Esophagus (tissue), 2 donors: ENCODE measurements around the gene HMGN4. TPM values are rescaled to one million over a fixed set of nuclear protein-coding genes. Genes with fewer than 3 reads are reported as not detected.

Experiments used
- H3K27ac ChIP-seq, 2 donors: one replicate each; pipeline ENCODE4 v1.5.1; 2013; ENCODE audit warnings: low read depth in 2 of 2, mild to moderate bottlenecking in 2 of 2, inconsistent platforms in 1 of 2, low read length in 1 of 2, moderate library complexity in 1 of 2
- H3K27me3 ChIP-seq, 2 donors: one replicate each; pipeline ENCODE4 v1.6.1; 2013; ENCODE audit warnings: low read length in 2 of 2, control low read depth in 1 of 2, mild to moderate bottlenecking in 1 of 2; ENCODE audit not compliant: insufficient read depth in 2 of 2, control insufficient read depth in 1 of 2
- H3K36me3 ChIP-seq, 2 donors: one replicate each; pipeline ENCODE4 v1.6.1; 2013; ENCODE audit warnings: low read length in 1 of 2; ENCODE audit not compliant: control insufficient read depth in 2 of 2, insufficient read depth in 2 of 2
- H3K4me1 ChIP-seq, 2 donors: one replicate each; pipeline ENCODE4 v1.6.1; 2013; ENCODE audit warnings: low read length in 1 of 2; ENCODE audit not compliant: control insufficient read depth in 2 of 2, insufficient read depth in 2 of 2
- H3K4me3 ChIP-seq, 2 donors: one replicate each; pipeline ENCODE4 v1.5.1; 2013; ENCODE audit warnings: low read length in 2 of 2, mild to moderate bottlenecking in 2 of 2, low read depth in 1 of 2, moderate library complexity in 1 of 2
- H3K9me3 ChIP-seq, 2 donors: one replicate each; pipeline ENCODE4 v1.6.1; 2013; ENCODE audit warnings: mild to moderate bottlenecking in 2 of 2, low read depth in 1 of 2, low read length in 1 of 2, moderate library complexity in 1 of 2; ENCODE audit not compliant: control insufficient read depth in 2 of 2, insufficient read depth in 1 of 2
- WGBS, 2 donors: extraction: QIAGEN DNeasy Blood & Tissue Kit; methylation state at CpG; one replicate each; pipeline ENCODE4 v1.1.7; 2013; 5-methylcytosine and 5-hydroxymethylcytosine counted together
- polyA plus RNA-seq, 2 donors: library from polyadenylated mRNA; stranded (reverse); fragments of 200-250 nt; gene quantifications; one replicate each; pipeline ENCODE4 v1.2.3, GENCODE V29; 2013
- donor health status: healthy with polysubstance abuse.
- donor health status: Bipolar disorder and iron deficiency.

HMGN4 gene
- polyA plus RNA-seq, 2 donors, result 6.4 to 27.5 TPM

DNA sequence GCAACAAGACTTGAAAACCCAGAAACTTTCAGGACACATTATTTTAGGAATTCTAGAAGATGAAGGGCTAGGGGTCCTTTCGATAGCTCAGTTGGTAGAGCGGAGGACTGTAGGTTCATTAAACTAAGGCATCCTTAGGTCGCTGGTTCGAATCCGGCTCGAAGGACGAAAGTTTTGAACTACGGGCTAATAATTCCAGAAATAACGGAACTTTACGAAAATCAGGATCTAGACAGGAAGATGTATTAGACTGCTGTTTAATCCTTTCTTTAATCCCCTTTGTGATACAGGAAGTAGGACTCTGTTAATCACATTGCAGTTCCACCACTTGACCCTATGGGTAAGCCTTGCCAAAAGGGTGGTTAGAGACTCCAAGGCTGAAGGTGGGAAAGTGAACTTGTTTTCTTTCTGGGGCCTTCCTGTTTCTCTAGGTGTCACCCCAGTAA is 37.4 kb downstream of the HMGN4 start:
- Histone ChIP-seq H3K27me3 (no peaks in the 10 kb centered on the region), H3K27ac (no peak overlapping the region), H3K4me3 (no peak overlapping the region), H3K36me3 (no peaks in the 10 kb centered on the region), H3K4me1 (no peaks in the 10 kb centered on the region), H3K9me3 (no peaks in the 10 kb centered on the region)
- 65 to 73% methylated on average over 10 of the region's 10 CpGs for WGBS, 2 donors

- 45 to 60% methylated on average over 7 of the region's 7 CpGs for WGBS, 2 donors
- Histone ChIP-seq H3K27me3 (no peaks in the 10 kb centered on the region), H3K4me1 (no peaks in the 10 kb centered on the region), H3K27ac (no peak overlapping the region), H3K4me3 (no peak overlapping the region), H3K36me3 (no peaks in the 10 kb centered on the region), H3K9me3 (no peaks in the 10 kb centered on the region)
Measured at GRCh38 chr6:26576407-26576843, 38.3 kb downstream of the HMGN4 start.

DNA sequence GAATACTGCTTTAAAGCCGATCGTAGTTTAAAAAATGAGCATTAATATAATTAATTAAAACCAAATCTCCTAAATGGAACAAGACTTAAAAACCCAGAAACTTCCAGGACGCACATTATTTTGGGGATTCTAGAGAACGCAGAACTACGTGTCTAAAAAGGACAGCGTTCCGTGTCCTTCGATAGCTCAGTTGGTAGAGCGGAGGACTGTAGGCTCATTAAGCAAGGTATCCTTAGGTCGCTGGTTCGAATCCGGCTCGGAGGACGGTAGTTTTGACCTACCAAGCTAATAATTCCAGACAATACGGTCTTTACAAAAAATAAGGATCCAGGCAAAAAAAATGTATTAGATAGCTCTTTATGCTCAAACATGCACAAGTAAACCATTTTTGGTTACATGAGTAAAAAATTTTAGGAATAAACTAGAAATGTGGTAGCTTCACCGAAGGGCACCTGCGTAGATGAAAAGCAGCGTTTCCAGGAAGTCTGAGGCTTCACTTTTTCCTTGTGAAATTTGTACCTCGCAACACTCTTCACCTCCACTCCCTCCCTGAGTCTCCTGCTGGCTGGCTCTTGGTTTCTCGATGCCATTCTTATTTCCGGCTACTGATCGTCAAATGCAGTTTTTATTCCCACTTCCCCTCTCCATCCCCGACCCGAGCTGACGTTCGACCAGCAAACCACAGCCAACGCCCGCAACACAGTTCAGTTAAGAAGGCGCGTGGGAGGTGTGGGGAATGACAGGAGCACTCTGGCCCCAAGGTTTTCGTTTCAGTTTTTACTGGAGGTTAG is 39.0 kb downstream of the HMGN4 start:
- peak overlapping the region in 1 of 2 donors; percentile 21 for H3K4me3 ChIP-seq
- H3K9me3 ChIP-seq, result no peaks in the 10 kb centered on the region
- no peaks in the 10 kb centered on the region for H3K27me3 ChIP-seq
- H3K4me1 ChIP-seq, result no peaks in the 10 kb centered on the region
- WGBS, 2 donors, result 5 to 8% methylated on average over 31 of the region's 31 CpGs
- H3K27ac ChIP-seq, result no peak overlapping the region
- H3K36me3 ChIP-seq, result no peaks in the 10 kb centered on the region

DNA sequence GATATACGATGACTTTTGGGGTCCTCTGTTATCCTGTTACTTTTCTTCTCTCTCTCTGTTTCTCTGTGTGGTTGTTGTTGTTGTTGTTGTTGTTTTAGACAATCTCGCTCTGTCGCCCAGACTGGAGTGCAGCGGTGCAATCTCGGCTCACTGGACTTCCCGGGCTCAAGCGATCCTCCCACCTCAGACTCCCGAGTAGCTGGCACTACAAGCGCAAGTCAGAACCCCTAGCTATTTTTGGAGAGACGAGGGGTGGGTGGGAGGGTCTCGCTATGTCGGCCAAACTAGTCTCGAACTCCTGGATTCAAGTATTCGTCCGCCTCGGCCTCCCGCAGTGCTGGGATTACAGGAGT is 39.5 kb downstream of the HMGN4 start:
- WGBS, 2 donors, result 19 to 23% methylated on average over 17 of the region's 17 CpGs
- Histone ChIP-seq H3K27me3 (no peaks in the 10 kb centered on the region), H3K27ac (no peak overlapping the region), H3K4me1 (no peaks in the 10 kb centered on the region), H3K9me3 (no peaks in the 10 kb centered on the region), H3K36me3 (no peaks in the 10 kb centered on the region), H3K4me3 (peak overlapping the region in 1 of 2 donors; percentile 21)

GRCh38 chr6:26578279-26578678 is 40.1 kb downstream of the HMGN4 start:
- Histone ChIP-seq H3K4me3 (no peak overlapping the region), H3K4me1 (no peaks in the 10 kb centered on the region), H3K27me3 (no peaks in the 10 kb centered on the region), H3K27ac (no peak overlapping the region), H3K9me3 (no peaks in the 10 kb centered on the region), H3K36me3 (no peaks in the 10 kb centered on the region)
- WGBS, 2 donors, result 84 to 88% methylated on average over 6 of the region's 6 CpGs

DNA sequence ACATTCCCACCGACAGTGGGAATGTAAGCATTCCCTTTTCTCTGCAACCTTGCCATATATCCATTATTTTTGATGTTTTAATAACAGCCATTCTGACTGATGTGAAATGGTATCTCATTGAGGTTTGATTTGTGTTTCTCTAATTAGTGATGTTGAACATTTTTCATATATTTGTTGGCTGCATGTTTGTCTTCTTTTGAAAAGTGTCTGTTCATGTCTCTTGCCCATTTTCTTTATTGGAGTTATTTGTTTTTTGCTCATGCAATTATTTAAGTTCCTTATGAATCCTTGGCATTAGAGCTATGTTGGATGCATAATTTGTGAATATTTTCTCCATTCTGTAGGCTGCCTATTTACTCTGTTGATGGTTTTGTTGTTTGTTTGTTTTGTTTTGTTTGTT is 40.6 kb downstream of the HMGN4 start:
- H3K27ac ChIP-seq, result no peak overlapping the region
- no peaks in the 10 kb centered on the region for H3K4me1 ChIP-seq
- no peaks in the 10 kb centered on the region for H3K9me3 ChIP-seq
- H3K4me3 ChIP-seq, result no peak overlapping the region
- no peaks in the 10 kb centered on the region for H3K27me3 ChIP-seq
- H3K36me3 ChIP-seq, result no peaks in the 10 kb centered on the region
- 94 to 98% methylated on average over 1 of the region's 1 CpG for WGBS, 2 donors

DNA sequence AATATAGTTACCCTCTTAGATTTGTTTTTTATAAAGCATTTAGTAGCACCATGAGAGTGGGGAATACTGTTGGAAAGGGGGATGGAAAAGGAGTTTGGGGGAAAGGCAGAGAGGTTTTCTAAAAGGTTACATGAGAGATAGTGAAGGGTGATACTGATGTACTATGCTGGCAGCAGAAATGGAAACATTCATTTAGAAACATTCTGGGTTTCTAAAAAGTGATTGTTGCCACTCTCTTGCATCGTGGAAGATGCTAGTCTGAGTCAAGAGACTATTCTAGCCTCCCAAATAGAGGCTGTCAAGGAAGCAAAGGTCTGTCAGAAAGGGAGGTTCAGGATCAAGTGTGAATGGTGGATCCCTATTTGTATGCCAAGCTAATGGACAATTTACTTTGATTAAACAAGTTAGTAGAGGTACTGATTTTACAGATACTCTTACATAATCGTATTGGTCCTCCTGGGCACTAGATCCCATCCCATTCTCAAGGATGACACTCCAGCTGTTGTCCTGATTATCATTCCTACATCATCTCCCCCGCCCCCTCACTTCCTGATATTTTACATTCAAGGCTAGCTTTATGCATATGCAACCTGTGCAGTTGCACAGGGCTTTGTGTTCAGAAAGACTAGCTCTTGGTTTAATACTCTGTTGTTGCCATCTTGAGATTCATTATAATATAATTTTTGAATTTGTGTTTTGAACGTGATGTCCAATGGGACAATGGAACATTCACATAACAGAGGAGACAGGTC is 43.2 kb downstream of the HMGN4 start:
- Histone ChIP-seq H3K27ac (no peak overlapping the region), H3K4me3 (no peak overlapping the region), H3K27me3 (no peaks in the 10 kb centered on the region), H3K9me3 (no peaks in the 10 kb centered on the region), H3K4me1 (no peaks in the 10 kb centered on the region), H3K36me3 (no peaks in the 10 kb centered on the region)
- 64 to 67% methylated on average over 4 of the region's 4 CpGs for WGBS, 2 donors

DNA sequence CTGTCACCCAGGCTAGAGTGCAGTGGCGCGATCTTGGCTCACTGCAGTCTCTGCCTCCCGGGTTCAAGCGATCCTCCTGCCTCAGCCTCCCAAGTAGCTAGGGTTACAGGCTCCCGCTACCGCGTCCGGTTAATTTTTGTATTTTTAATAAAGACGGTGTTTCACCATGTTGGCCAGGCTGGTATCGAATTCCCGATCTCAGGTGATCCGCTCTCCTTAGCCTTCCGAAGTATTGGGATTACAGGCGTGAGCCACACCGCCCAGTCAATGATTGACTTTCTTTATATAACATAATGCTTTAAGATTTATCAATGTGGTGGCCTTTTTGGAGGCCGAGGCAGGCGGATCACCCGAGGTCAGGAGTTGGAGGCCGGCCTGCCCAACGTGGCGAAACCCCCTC is 50.8 kb downstream of the HMGN4 start:
- 93 to 96% methylated on average over 21 of the region's 21 CpGs for WGBS, 2 donors
- H3K4me1 ChIP-seq, result no peaks in the 10 kb centered on the region
- H3K27me3 ChIP-seq, result no peaks in the 10 kb centered on the region
- no peak overlapping the region for H3K4me3 ChIP-seq
- H3K27ac ChIP-seq, result no peak overlapping the region
- no peaks in the 10 kb centered on the region for H3K36me3 ChIP-seq
- no peaks in the 10 kb centered on the region for H3K9me3 ChIP-seq

DNA sequence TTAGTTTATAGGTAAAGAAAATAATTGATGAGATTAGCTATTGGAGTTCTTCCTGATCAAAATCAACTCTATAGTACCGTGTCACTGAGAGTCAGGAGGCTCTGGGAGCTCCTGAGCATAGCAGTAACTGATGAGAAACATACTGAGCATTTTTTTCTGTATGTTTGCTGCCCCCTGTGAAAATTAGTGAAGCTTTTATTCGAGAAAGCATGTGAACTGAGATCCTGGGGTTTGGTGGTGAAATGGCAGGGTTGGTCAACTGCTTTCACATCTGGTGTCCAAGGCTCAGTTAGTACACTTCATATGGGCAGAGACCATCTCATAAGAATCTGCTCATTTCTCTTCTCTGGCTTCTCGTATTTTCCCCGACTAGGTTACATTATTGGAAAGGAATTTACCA is 54.5 kb downstream of the HMGN4 start:
- Histone ChIP-seq H3K27me3 (no peaks in the 10 kb centered on the region), H3K4me1 (peaks cover 0 to 2% of the 10 kb centered on the region in 2 donors)
- WGBS, 2 donors, result 59 to 63% methylated on average over 4 of the region's 4 CpGs

More for the DNA sequence above, 54.5 kb downstream of the HMGN4 start:
- H3K4me3 ChIP-seq, result no peak overlapping the region
- H3K9me3 ChIP-seq, result no peaks in the 10 kb centered on the region
- no peaks in the 10 kb centered on the region for H3K36me3 ChIP-seq
- H3K27ac ChIP-seq, result no peak overlapping the region
